ENCODE results near the gene PAFAH1B1.
"Not testable (repeated sequence)": the region's sequence is repeated elsewhere in the genome, so short reads cannot be mapped to it uniquely, and the experiment has no call there.

Gene PAFAH1B1

GRCh38 chr17:2615882-2616281 is 22.4 kb downstream of the PAFAH1B1 start:
- in situ Hi-C loops (cut with MboI; ENCODE audit: low sequenced_read_pairs, unreplicated experiment) = no loop called here
- TF ChIP-seq CTCF (IDR thresholded peaks at IDR 0.05; ENCODE audit: borderline replicate concordance, control extremely low read depth, extremely low read depth, insufficient read depth, missing control alignments) = no peak
- no peak for DNase-seq (ENCODE audit: low spot score)

GRCh38 chr17:2621241-2621640 is 27.8 kb downstream of the PAFAH1B1 start:
- in situ Hi-C loops (cut with MboI; ENCODE audit: low sequenced_read_pairs, unreplicated experiment) = no loop called here
- no peak for DNase-seq (ENCODE audit: low spot score)
- no peak for TF ChIP-seq CTCF (IDR thresholded peaks at IDR 0.05; ENCODE audit: borderline replicate concordance, control extremely low read depth, extremely low read depth, insufficient read depth, missing control alignments)

- DNase-seq (ENCODE audit: low spot score); in situ Hi-C loops (cut with MboI; ENCODE audit: low sequenced_read_pairs, unreplicated experiment): not testable (repeated sequence)
These were observed 28.5 kb downstream of the PAFAH1B1 start for GRCh38 chr17:2621951-2622405.

DNA sequence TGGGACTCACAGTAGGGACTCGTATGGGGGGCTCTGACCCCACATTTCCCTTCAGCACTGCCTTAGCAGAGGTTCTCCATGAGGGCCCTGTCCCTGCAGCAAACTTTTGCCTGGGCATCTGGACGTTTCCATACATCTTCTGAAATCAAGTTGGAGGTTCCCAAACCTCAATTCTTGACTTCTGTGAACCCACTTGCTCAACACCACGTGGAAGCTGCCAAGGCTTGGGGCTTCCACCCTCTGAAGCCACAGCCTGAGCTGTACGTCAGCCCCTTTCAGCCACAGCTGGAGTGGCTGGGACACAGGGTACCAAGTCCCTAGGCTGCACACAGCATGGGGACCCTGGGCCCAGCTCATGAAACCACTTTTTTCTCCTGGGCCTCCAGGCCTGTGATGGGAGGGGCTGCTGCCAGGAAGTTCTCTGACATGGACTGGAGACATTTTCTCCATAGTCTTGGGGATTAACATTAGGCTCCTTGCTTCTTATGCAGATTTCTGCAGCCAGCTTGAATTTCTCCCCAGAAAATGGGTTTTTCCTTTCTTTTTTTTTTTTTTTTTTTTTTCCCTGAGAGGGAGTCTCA is 29.4 kb downstream of the PAFAH1B1 start:
- in situ Hi-C loops (cut with MboI; ENCODE audit: low sequenced_read_pairs, unreplicated experiment); DNase-seq (ENCODE audit: low spot score): not testable (repeated sequence)

GRCh38 chr17:2624292-2624731 is 30.9 kb downstream of the PAFAH1B1 start:
- in situ Hi-C loops (cut with MboI; ENCODE audit: low sequenced_read_pairs, unreplicated experiment) = no loop called here
- no peak for TF ChIP-seq CTCF (IDR thresholded peaks at IDR 0.05; ENCODE audit: borderline replicate concordance, control extremely low read depth, extremely low read depth, insufficient read depth, missing control alignments)
- no peak for DNase-seq (ENCODE audit: low spot score)

DNA sequence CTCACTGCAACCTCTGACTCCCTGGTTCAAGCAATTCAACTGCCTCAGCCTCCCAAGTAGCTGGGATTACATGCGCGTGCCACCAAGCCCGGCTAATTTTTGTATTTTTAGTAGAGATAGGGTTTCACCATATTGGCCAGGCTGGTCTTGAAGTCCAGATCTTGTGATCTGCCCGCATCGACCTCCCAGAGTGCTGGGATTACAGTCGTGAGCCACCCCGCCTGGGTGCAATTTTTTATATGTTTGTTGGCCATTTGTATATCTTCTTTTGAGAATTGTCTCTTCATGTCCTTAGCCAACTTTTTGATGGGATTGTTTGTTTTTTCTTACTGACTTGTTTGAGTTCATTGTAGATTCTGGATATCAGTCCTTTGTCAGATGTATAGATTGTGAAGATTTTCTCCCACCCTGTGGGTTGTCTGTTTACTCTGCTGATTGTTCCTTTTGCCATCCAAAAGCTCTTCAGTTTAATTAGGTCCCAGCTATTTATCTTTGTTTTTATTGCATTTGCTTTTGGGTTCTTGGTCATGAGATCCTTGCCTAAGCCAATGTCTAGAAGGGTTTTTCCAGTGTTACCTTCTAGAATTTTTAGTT is 33.3 kb downstream of the PAFAH1B1 start:
- in situ Hi-C loops (cut with MboI; ENCODE audit: low sequenced_read_pairs, unreplicated experiment); DNase-seq (ENCODE audit: low spot score): not testable (repeated sequence)

DNA sequence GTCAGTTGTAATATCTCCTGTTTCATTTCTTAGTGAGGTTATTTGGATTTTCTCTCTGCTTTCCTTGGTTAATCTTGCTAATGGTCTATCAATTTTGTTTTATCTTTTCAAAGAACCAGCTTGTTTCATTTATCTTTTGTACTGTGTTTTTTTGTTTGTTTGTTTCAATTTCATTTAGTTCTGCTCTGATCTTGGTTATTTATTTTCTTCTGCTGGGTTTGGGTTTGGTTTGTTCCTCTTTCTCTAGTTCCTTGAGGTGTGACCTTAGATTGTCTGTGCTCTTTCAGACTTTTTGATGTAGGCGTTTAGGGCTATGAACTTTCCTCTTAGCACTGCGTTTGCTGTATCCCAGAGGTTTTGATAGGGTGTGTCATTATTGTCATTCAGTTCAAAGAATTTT is 35.5 kb downstream of the PAFAH1B1 start:
- in situ Hi-C loops (cut with MboI; ENCODE audit: low sequenced_read_pairs, unreplicated experiment); DNase-seq (ENCODE audit: low spot score): not testable (repeated sequence)

DNA sequence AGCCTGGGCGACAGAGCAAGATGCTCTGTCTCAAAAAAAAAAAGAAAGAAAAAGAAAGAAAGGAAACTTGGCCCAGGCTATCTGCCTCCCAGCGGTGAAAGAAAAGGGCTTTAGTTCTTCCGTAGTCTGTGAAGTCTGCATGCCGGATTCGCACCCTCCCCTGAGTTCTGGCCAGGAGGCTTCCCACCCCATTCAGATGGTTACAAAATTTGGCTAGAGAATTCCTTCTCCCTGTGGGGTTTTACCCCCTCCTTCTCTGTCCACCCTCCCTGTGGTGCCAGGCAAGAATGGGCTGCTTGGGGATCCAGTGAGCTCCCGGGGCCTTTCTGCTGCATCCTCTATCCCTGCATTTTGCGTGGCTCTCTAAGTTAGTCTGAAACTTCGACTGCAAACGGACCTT is 37.8 kb downstream of the PAFAH1B1 start:
- TF ChIP-seq CTCF (IDR thresholded peaks at IDR 0.05; ENCODE audit: borderline replicate concordance, control extremely low read depth, extremely low read depth, insufficient read depth, missing control alignments) = no peak
- in situ Hi-C loops (cut with MboI; ENCODE audit: low sequenced_read_pairs, unreplicated experiment) = no loop called here
- DNase-seq (ENCODE audit: low spot score) = no peak

DNA sequence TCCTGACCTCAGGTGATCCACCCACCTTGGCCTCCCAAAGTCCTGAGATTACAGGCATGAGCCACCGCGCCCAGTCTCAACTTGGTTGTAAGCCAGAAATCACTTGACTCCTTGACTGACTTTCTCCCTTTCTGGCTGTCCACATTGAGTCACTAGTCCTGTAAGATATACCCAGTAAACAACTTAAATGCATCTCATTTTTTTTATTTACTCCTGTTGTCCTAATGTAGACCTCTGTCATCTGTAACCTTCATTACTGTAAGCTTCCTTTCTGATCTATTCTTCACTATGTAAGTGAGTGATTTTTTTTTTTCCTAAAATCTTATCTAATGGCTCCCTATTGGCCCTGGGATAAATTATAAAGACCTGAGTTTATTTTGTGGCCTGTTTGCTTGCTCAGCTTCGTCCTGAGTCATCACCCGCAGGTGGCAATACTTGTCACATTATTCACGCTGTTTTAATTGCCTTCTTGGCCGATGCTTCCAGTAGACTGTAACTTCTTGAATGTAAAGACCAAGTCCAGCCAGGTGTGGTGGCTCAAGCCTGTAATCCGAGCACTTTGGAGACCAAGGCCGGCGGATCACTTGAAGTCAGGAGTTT is 41.0 kb downstream of the PAFAH1B1 start:
- DNase-seq (ENCODE audit: low spot score) = no peak
- TF ChIP-seq CTCF (IDR thresholded peaks at IDR 0.05; ENCODE audit: borderline replicate concordance, control extremely low read depth, extremely low read depth, insufficient read depth, missing control alignments) = no peak
- in situ Hi-C loops (cut with MboI; ENCODE audit: low sequenced_read_pairs, unreplicated experiment) = no loop called here
